Osteoblast (primary cell): Measurements from ENCODE around the gene SDHAF2. TPM values are rescaled to one million over a fixed set of nuclear protein-coding genes. Genes with fewer than 3 reads are reported as not detected.

Source experiments
- DNase-seq: peaks from one replicate; pipeline ENCODE4 v3.0.0; 2011; ENCODE audit warnings: low spot score, mixed read lengths; ENCODE audit not compliant: insufficient read length; ENCODE audit errors: missing footprints
- H2AFZ ChIP-seq: 2 replicates; pipeline ENCODE4 v1.6.0; 2011; ENCODE audit warnings: mild to moderate bottlenecking, low read length
- H3K27ac ChIP-seq: 2 replicates; pipeline ENCODE4 v1.5.1; 2011; ENCODE audit warnings: mild to moderate bottlenecking, low read depth, low read length, moderate library complexity
- H3K27me3 ChIP-seq: 2 replicates; pipeline ENCODE4 v1.6.0; 2012; ENCODE audit warnings: mild to moderate bottlenecking, control low read depth, inconsistent platforms, low read length, moderate library complexity; ENCODE audit not compliant: insufficient read depth
- H3K36me3 ChIP-seq: 2 replicates; pipeline ENCODE4 v1.5.1; 2011; ENCODE audit warnings: mild to moderate bottlenecking, low read length, control low read depth, moderate library complexity; ENCODE audit not compliant: insufficient read depth
- H3K4me1 ChIP-seq: 2 replicates; pipeline ENCODE4 v1.5.1; 2011; ENCODE audit warnings: mild to moderate bottlenecking, low read length, control low read depth, moderate library complexity; ENCODE audit not compliant: insufficient read depth
- H3K4me2 ChIP-seq: 2 replicates; pipeline ENCODE4 v1.6.0; 2011; ENCODE audit warnings: mild to moderate bottlenecking, low read length; ENCODE audit not compliant: insufficient read depth
- H3K4me3 ChIP-seq: fragments of 200-600 bp; sonication (generic); 3 replicates; pipeline ENCODE4 v1.5.1; 2012; ENCODE audit warnings: mild to moderate bottlenecking, low read length, inconsistent platforms; ENCODE audit not compliant: insufficient read depth
- H3K79me2 ChIP-seq: 2 replicates; pipeline ENCODE4 v1.6.0; 2012; ENCODE audit warnings: mild to moderate bottlenecking, low read length, control low read depth, inconsistent platforms; ENCODE audit not compliant: insufficient read depth
- H3K9me3 ChIP-seq: 2 replicates; pipeline ENCODE4 v1.5.1; 2011; ENCODE audit warnings: low read depth, low read length, control low read depth
- H4K20me1 ChIP-seq: 2 replicates; pipeline ENCODE4 v1.6.0; 2012; ENCODE audit warnings: mild to moderate bottlenecking, low read length, control low read depth; ENCODE audit not compliant: insufficient read depth
- CTCF ChIP-seq: IDR thresholded peaks from 2 replicates; pipeline ENCODE4 v1.5.1; 2011; ENCODE audit warnings: mild to moderate bottlenecking, low read depth, low read length, moderate library complexity; ENCODE audit errors: extremely low read depth
- total RNA-seq: library from RNA; depleted of rRNA; stranded (reverse); fragments of >200 nt; gene quantifications from 2 replicates; pipeline ENCODE4 v1.2.3, GENCODE V29; 2012

The SDHAF2 gene
- total RNA-seq, 1 donor: 46.3 TPM

GRCh38 chr11:61481806-61482205 is 51.9 kb downstream of the SDHAF2 start:
- peak; percentile 65 for DNase-seq
- Histone ChIP-seq H4K20me1 (peaks cover 12% of the 10 kb centered on the region), H2AFZ (no peak overlapping the region), H3K4me1 (no peaks in the 10 kb centered on the region), H3K27ac (no peak overlapping the region), H3K4me2 (no peak overlapping the region), H3K36me3 (no peaks in the 10 kb centered on the region), H3K4me3 (no peak overlapping the region), H3K79me2 (no peaks in the 10 kb centered on the region), H3K27me3 (peaks cover 15% of the 10 kb centered on the region), H3K9me3 (no peaks in the 10 kb centered on the region)
- TF ChIP-seq CTCF: no peak

GRCh38 chr11:61482513-61482912 is 52.6 kb downstream of the SDHAF2 start:
- peak; percentile 95 for DNase-seq
- peaks cover 15% of the 10 kb centered on the region for H3K27me3 ChIP-seq
- no peaks in the 10 kb centered on the region for H3K9me3 ChIP-seq
- no peak overlapping the region for H3K4me2 ChIP-seq
- H3K36me3 ChIP-seq: no peaks in the 10 kb centered on the region
- peak; percentile 54 for TF ChIP-seq CTCF
- H3K4me3 ChIP-seq: no peak overlapping the region
- H3K4me1 ChIP-seq: no peaks in the 10 kb centered on the region
- H3K27ac ChIP-seq: no peak overlapping the region
- no peak overlapping the region for H2AFZ ChIP-seq
- H3K79me2 ChIP-seq: no peaks in the 10 kb centered on the region
- H4K20me1 ChIP-seq: peaks cover 11% of the 10 kb centered on the region

- no peak for TF ChIP-seq CTCF
- Histone ChIP-seq H3K4me2 (no peak overlapping the region), H3K9me3 (no peaks in the 10 kb centered on the region), H3K4me3 (no peak overlapping the region), H3K27ac (no peak overlapping the region), H3K27me3 (peaks cover 12% of the 10 kb centered on the region), H3K36me3 (no peaks in the 10 kb centered on the region), H3K4me1 (peaks cover 9% of the 10 kb centered on the region), H3K79me2 (no peaks in the 10 kb centered on the region), H4K20me1 (peaks cover 4% of the 10 kb centered on the region), H2AFZ (no peak overlapping the region)
- peak; percentile 65 for DNase-seq
Observed at GRCh38 chr11:61484541-61484940, 54.6 kb downstream of the SDHAF2 start.

- no peaks in the 10 kb centered on the region for H3K9me3 ChIP-seq
- peaks cover 12% of the 10 kb centered on the region for H3K27me3 ChIP-seq
- peak; percentile 52 for DNase-seq
- no peak overlapping the region for H3K4me3 ChIP-seq
- no peak for TF ChIP-seq CTCF
- H3K4me2 ChIP-seq: no peak overlapping the region
- H3K27ac ChIP-seq: no peak overlapping the region
- peaks cover 8% of the 10 kb centered on the region for H4K20me1 ChIP-seq
- H3K4me1 ChIP-seq: peaks cover 15% of the 10 kb centered on the region
- H3K79me2 ChIP-seq: no peaks in the 10 kb centered on the region
- H2AFZ ChIP-seq: no peak overlapping the region
- H3K36me3 ChIP-seq: no peaks in the 10 kb centered on the region
Observed at GRCh38 chr11:61485080-61485479, 55.2 kb downstream of the SDHAF2 start.
